ENCODE results near the gene VEGFA.

VEGFA gene

GRCh38 chr6:43788301-43788700, 18.3 kb downstream of the VEGFA start:
- no peak for DNase-seq

DNA sequence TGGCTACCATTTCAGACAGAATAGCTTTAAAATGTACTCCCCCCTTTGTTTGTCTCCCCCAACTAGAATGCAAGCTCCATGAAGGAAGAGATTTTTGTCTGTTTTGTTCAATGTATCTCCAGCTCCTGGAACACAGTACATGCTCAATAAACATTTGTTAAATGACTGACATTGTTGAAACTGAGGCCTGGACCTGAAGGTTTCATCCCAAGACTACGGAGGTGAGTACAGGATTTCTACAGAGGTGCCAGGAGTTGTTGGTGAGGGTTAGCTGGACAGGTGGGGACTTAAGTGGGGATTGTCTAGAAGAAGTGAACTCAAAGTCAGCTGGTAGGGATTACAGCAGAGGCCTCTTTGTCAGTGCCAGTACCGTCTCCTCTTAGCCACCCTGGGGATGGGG, 19.4 kb downstream of the VEGFA start:
- DNase-seq = no peak

DNA sequence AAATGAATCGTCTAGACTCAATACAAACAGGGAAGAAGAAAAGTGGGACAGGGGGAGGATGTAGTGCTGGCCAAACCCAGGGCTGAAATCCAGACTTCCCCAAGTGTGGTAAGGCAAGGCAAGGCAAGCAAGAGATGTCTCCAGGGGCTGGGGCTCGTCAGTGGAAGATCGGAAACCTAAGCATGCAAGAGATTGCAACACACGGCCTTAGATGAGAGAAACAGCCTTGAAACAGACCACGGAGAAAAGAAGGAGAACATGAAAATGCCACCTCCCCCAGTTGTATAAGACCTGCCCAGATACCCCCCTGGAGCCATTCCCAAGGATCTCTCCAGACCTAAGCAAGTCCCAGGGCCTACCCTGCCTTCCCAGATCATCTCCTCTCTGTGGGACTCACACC, 20.0 kb downstream of the VEGFA start:
- no peak for DNase-seq

GRCh38 chr6:43791745-43792422, 21.9 kb downstream of the VEGFA start:
- no peak for DNase-seq

DNA sequence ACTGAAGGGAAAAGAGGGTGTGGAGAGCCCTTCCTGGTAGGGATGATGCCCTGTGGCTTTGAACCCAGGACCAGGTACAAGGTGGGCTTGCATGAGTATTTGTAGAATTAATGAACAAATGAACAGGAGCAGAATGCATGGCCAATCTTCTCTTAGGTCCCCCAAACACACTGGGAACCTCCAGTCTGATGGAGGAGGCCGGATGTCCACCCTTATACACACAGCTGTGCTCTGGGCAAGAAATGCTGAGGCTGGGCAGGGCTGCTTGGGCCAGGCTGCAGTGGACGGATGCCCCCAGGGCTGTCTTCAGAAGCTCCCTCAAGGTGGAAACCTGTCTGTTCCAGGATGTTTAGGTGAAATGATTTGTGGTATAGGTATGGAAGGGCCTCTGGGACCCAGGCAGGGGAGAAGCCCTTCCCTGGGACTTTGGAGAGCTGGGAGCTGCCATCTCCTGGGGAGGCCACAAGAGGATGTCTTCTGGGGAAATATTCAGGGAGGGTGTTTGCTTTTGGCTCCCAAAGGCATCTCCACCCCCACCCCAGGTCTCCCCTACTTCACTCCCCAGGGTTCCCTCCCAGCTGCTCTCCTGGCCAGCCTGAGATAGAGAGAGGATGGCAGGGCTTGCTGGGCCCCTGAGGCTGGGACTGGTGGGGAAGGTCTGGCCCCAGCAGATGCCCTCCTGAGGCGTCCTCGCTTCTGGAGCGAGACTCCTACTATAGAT, 23.3 kb downstream of the VEGFA start:
- DNase-seq = no peak

DNA sequence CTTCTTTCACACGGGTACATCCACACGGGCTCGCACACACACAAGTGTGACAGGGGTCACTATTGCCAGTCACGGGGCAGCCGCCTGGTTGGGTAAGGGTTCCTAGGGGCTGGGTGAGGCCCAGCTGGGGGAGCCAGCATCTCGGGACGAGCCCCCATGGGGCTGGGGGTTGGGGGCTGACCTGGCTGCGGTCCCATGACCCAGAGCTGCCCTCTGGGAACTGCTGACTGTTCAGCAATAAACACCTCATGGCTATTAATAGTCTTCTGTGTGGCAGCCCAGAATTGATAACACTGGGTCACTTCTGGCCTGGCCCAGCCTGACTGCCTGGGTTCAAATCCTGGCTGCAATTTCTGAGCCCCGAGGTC, 23.8 kb downstream of the VEGFA start:
- DNase-seq = no peak

GRCh38 chr6:43795421-43795820, 25.4 kb downstream of the VEGFA start:
- DNase-seq = no peak

GRCh38 chr6:43796168-43796567, 26.2 kb downstream of the VEGFA start:
- DNase-seq = no peak

GRCh38 chr6:43796903-43797890, 27.2 kb downstream of the VEGFA start:
- DNase-seq = no peak

DNA sequence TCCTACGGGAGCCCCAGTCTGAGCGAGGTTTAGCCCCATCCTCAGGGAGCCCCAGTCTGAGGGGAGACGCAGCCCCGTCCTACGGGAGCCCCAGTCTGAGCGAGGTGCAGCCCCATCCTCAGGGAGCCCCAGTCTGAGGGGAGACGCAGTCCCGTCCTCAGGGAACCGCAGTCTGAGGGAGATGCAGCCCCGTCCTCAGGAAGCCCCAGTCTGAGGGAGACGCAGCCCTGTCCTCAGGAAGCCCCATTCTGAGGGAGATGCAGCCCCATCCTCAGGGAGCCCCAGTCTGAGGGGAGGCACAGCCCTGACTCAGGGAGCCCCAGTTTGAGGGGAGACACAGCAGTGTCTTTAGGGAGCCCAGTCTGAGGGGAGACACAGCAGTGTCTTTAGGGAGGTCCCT, 27.9 kb downstream of the VEGFA start:
- no peak for DNase-seq

DNA sequence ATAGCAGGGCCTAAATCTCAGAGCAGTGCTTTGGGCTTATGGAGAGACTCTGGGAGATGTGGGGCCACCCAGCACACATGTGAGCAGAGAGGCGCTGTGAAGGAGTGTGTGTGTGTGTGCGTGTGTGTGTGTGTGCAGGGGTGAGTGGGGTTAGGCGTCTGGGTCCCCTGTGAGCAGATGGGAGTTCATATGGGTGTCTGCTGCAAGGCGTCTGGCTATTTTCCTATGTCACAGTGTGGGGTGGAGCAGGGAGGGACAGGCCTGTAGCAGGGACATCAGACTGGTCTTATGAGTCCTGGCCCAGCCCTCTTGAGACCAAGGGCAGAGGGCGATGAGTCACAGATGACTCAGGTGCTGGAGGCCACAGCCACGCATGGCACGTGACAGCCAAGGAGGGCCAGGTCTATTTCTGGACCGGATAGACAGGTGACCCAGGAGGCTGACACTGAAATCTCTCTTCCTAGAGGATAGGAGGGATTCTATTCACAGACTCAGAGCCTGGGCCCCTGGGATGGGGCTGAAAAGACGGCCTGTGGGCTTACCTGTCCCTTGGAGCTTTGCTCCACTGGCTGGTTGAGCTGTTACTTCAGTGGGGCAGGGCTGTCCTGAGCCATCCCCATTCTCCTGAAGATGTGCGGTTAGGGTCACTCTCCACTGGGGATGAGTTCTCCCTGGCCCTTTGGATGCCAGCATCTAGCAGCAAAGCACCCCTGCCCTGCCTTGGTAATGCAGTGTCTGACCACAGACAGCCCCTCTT, 28.9 kb downstream of the VEGFA start:
- DNase-seq = peak in 1 of 2 experiments; percentile 16

DNA sequence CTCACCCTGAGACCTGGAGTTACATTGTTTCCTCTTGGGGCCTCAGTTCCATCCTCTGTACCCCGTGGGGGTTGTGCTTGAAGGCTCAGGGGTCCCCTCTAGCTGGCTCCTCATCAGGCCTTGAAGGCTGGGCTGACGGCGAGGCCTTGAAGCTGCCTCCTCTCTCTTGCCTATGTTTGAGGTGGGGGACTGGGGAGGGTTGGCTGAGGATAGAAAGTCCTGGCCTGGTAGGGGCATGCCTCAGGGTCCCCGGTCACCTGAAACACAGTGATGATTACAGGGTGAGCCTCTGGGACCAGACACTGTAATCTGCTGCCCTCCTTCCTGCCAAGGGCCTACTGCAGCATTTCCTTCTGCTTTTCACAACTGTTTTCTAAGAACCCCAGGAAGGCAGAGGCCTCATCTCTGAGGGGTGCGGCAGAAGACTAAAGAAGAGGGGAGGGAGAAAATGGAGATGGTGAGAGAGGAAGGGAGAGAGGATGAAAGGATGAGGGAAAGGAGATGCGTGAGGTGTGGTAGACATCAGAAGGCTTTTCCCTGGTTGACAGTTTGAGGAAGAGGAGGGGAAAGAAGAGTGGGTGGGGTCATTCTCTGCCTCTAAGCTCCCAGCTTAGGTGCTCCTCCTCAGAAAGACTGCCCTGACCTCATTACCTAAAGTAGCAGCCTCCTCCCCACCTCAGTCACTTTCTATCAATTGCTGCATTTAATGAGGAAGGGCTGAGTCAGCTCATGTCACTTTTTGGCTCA, 29.7 kb downstream of the VEGFA start:
- DNase-seq = no peak

DNA sequence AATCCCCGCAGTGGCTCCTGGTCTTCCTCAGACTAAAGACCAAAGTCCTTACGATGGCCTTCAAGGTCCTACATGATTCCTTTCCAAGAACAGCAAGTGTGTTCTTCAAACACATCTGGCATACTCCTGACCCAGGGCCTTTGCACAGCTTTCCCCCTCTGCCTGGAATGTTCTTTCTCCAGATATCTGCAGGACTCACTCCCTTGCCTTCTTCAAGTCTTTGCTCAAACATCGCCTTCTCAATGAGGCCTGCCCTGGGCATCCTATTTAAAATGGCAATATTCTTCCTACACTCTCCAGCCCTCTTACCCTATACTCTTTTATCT, 30.2 kb downstream of the VEGFA start:
- no peak for DNase-seq

GRCh38 chr6:43800746-43801494, 30.9 kb downstream of the VEGFA start:
- no peak for DNase-seq

DNA sequence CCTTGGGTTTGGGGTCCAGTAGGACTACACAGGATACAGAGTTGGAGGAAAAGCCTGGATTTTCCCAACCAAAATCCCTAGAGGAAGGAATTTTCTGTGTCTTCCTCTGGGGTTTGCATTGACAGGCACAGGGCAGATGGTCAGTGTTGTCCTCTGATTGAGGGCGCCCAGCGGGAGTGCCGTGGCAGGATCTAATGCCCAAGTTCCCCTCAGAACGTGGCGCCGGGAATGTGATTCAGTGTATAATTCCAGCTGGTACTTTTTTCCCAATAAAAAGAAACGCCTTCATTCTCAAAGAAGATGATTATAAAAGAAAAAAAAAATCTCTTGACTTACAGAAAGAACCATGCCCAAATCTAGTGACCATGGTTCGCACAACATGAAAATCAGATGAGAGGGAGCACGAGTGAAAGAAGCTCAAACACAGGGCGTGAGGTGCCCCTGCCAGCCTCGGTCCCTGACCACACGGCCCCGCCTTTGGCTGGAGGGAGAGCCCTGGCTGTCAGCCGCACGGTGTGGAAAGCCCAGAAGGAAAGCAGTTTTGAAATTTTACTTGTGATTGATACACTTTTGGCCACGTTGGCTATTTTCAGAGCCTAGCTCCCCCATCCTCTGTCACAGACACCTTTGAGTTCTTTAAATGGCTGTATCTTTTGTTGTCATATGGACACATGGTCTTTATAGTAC, 31.6 kb downstream of the VEGFA start:
- no peak for DNase-seq

GRCh38 chr6:43803055-43803782, 33.2 kb downstream of the VEGFA start:
- DNase-seq = no peak

DNA sequence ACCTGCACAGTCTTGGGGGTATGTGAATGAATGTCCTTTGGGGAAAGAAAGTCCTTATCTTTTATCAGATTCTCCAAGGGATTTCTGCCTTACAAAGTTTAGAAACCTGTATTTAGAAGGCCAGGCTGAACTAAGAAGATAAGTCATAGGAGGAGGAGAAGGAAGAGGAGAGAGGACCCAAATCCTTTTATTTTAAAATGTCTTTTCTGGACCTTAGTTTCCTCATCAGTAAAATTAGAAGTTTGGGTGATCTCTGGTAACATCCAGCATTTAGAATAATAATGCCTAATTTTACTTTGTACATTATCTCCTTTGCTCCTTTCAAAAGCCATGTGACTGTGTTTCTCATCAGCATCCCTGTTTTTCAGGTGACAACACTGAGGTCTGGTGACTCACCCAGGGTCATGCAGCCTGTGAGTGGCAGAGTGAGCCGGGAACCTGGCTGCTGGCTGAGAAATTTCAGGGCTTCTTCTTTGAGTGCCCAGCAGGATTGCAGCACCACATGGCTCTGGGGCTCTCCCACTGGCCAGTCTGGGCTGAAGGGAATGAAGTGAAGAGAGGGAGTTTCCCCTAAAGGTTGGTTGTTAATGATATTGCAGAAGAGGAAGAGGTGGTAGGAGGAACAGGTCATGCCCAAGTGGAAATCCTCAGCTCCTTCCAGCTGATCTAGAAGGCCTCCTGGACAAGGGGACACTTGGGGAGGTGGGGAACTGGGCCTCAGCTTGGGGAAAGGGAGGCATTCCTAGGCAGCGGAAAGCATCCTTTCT, 34.0 kb downstream of the VEGFA start:
- no peak for DNase-seq

DNA sequence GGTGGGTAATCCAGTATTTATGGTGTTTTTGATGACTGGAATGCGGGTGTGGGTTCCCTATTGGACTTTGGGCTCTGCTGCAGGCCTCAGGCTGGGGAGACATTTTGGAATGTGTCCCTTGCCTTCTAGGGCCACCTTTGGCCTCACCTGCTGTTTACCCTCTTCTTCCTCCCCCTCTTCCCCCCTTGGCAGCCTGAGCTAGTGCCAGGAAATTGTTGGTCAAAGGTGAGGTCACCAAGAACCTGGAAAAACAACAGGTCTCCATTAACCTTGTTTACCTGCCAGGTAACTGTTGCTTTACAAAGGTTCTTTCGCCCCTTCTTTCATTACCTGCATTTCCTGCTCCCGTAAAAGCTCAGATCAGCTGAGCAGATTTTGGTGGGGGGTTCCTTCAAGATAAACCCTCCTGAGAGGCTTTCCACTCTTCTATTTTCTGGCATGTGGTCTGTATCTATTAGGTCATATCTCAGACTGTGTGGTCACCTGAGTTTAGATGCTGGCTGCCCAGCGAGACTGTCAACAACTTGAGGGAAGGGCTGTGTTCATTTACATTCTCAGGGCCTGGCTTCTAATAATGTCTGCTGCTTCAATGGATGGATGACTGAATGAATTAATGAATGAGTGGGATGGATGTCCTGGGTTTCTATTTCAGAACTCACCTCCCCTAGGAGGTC, 34.7 kb downstream of the VEGFA start:
- no peak for DNase-seq

GRCh38 chr6:43805699-43806042, 35.7 kb downstream of the VEGFA start:
- no peak for DNase-seq
